GM23338 (cell line): ENCODE measurements around the gene SCPEP1.

ENCODE experiments used
- CREB1 ChIP-seq: fragments of 250-450 bp; sonication (Bioruptor Pico); IDR thresholded peaks from 2 replicates; pipeline ENCODE4 v1.5.0; 2020; ENCODE audit warnings: low read depth, mild to moderate bottlenecking, moderate library complexity
- CTCF ChIP-seq, 2 experiments: fragments of 200-600 bp in 1 of 2; sonication (generic) in 1 of 2; conservative IDR thresholded peaks; 2 replicates each; pipeline versions ENCODE4 v1.5.1 to v1.6.1; 2016 to 2017; ENCODE audit warnings: antibody characterized with exemption in 2 of 2, low read depth in 2 of 2, mild to moderate bottlenecking in 2 of 2, moderate library complexity in 1 of 2
- EZH2 ChIP-seq: fragments of 200-600 bp; sonication (generic); IDR thresholded peaks from one replicate; pipeline ENCODE4 v1.8.0; 2017; ENCODE audit warnings: antibody characterized with exemption, mild to moderate bottlenecking, low read depth; ENCODE audit not compliant: unreplicated experiment
- EZH2phosphoT487 ChIP-seq: fragments of 200-600 bp; sonication (generic); IDR thresholded peaks from one replicate; pipeline ENCODE4 v1.8.1; 2018; ENCODE audit warnings: antibody characterized with exemption; ENCODE audit not compliant: unreplicated experiment
- JUNB ChIP-seq: IDR thresholded peaks from one replicate; pipeline ENCODE4 v1.6.1; 2016; ENCODE audit warnings: antibody characterized with exemption; ENCODE audit not compliant: unreplicated experiment
- POLR2AphosphoS5 ChIP-seq: IDR thresholded peaks from 2 replicates; pipeline ENCODE4 v1.6.1; 2016; ENCODE audit warnings: antibody characterized with exemption, low read depth
- TF ChIP-seq, protein P1 (sequence below): IDR thresholded peaks from one replicate; pipeline ENCODE4 v1.6.1; 2018; ENCODE audit warnings: antibody characterized with exemption; ENCODE audit not compliant: unreplicated experiment

DNA sequence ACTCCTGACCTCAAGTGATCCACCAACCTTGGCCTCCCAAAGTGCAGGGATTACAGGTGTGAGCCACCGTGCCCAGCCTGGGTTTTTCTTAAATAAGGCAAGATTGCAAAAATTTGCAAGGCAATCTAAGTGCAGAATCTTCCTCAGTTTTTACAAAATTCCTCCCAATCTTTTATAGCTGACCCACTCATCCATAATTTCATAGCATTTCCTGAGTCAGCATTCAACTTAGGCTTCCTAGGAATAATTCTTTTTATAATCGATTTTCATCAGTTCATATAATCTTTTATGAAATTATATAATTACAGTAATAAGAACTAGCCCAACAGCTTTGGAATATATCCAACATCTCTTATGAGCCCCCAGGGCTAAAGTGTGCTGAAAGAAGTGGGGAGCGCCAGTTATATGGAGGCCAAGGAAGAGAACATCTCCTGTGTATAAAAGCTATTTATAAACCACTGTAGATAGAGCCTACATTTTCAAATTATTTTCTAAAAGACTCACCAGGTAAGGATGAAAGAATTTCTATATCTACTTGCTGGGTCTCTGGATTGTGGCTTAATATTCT, 31.9 kb upstream of the SCPEP1 start:
- TF ChIP-seq CTCF (conservative IDR thresholded peaks at IDR 0.05; ENCODE audit: low read depth in 2 of 2) (no peak), EZH2phosphoT487 (no peak), EZH2 (no peak), JUNB (no peak), POLR2AphosphoS5 (no peak), CREB1 (CRISPR knock-in tag) (no peak)
- TF ChIP-seq, protein P1, sequence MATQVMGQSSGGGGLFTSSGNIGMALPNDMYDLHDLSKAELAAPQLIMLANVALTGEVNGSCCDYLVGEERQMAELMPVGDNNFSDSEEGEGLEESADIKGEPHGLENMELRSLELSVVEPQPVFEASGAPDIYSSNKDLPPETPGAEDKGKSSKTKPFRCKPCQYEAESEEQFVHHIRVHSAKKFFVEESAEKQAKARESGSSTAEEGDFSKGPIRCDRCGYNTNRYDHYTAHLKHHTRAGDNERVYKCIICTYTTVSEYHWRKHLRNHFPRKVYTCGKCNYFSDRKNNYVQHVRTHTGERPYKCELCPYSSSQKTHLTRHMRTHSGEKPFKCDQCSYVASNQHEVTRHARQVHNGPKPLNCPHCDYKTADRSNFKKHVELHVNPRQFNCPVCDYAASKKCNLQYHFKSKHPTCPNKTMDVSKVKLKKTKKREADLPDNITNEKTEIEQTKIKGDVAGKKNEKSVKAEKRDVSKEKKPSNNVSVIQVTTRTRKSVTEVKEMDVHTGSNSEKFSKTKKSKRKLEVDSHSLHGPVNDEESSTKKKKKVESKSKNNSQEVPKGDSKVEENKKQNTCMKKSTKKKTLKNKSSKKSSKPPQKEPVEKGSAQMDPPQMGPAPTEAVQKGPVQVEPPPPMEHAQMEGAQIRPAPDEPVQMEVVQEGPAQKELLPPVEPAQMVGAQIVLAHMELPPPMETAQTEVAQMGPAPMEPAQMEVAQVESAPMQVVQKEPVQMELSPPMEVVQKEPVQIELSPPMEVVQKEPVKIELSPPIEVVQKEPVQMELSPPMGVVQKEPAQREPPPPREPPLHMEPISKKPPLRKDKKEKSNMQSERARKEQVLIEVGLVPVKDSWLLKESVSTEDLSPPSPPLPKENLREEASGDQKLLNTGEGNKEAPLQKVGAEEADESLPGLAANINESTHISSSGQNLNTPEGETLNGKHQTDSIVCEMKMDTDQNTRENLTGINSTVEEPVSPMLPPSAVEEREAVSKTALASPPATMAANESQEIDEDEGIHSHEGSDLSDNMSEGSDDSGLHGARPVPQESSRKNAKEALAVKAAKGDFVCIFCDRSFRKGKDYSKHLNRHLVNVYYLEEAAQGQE: no peak
